PFSK-1 (cell line): ENCODE data around the gene ARHGEF11.

Source experiments
- FOXP2 ChIP-seq: optimal IDR thresholded peaks from 2 replicates; pipeline ENCODE3; 2011; ENCODE audit warnings: borderline replicate concordance, control low read depth, inconsistent platforms; ENCODE audit not compliant: insufficient read depth; ENCODE audit errors: extremely low read length, extremely low read depth
- POLR2AphosphoS5 ChIP-seq: IDR thresholded peaks from 2 replicates; pipeline ENCODE4 v1.6.1; 2012; ENCODE audit warnings: low read depth, mild to moderate bottlenecking, control low read depth, low read length, moderate library complexity
- SIN3A ChIP-seq: IDR thresholded peaks from 2 replicates; pipeline ENCODE4 v1.6.1; 2012; ENCODE audit warnings: mild to moderate bottlenecking, low read length, moderate library complexity, borderline replicate concordance; ENCODE audit not compliant: insufficient read depth
- TAF1 ChIP-seq: IDR thresholded peaks from 2 replicates; pipeline ENCODE4 v1.6.1; 2012; ENCODE audit warnings: low read length, control low read depth, borderline replicate concordance; ENCODE audit not compliant: insufficient read depth
- TF ChIP-seq, protein P1 (sequence below), 2 experiments: IDR thresholded peaks; 2 replicates each; pipeline versions ENCODE4 v1.6.1 to v1.8.0; 2011 to 2012; ENCODE audit warnings: low read depth in 2 of 2, low read length in 2 of 2, control low read depth in 1 of 2, inconsistent platforms in 1 of 2, mild to moderate bottlenecking in 1 of 2, moderate library complexity in 1 of 2; ENCODE audit not compliant: insufficient read depth in 1 of 2

Gene ARHGEF11

DNA sequence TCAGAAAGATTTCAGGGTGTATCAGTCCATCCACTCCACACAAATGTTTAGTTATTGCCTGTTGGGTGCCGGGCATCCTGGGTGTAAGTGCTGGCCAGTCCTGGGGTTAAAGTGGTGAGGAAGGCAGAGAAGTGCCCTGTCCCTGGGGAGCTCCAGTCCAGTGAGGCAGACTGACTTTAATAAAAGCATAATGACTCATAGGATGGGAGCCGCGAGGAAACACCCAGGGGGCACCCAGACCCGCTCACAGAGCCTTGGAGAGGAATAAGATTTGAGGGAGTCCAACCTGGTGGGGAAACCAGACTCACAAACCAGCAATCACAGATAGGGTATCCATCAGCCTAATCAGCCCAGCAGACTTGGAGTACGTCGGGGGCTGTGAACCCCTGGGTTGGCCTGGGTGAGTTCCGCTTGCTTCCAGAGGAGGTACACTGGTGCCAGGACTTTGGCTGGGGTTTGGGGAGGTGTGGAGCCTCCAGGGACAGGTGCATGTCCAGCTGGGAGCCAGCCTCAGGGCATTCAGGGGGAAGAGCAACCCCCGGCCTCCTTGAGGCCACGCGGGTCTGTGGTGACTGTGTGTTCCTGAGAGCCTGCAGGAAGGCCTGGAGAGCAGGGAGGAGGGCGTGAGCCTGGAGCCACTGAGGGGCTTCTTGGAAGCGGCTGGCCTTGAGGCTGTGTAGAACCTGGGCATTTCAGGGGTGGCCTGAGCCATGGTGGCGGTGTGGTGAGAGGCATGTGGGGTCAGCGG is 148.3 kb downstream of the ARHGEF11 start:
- TF ChIP-seq, protein P1, sequence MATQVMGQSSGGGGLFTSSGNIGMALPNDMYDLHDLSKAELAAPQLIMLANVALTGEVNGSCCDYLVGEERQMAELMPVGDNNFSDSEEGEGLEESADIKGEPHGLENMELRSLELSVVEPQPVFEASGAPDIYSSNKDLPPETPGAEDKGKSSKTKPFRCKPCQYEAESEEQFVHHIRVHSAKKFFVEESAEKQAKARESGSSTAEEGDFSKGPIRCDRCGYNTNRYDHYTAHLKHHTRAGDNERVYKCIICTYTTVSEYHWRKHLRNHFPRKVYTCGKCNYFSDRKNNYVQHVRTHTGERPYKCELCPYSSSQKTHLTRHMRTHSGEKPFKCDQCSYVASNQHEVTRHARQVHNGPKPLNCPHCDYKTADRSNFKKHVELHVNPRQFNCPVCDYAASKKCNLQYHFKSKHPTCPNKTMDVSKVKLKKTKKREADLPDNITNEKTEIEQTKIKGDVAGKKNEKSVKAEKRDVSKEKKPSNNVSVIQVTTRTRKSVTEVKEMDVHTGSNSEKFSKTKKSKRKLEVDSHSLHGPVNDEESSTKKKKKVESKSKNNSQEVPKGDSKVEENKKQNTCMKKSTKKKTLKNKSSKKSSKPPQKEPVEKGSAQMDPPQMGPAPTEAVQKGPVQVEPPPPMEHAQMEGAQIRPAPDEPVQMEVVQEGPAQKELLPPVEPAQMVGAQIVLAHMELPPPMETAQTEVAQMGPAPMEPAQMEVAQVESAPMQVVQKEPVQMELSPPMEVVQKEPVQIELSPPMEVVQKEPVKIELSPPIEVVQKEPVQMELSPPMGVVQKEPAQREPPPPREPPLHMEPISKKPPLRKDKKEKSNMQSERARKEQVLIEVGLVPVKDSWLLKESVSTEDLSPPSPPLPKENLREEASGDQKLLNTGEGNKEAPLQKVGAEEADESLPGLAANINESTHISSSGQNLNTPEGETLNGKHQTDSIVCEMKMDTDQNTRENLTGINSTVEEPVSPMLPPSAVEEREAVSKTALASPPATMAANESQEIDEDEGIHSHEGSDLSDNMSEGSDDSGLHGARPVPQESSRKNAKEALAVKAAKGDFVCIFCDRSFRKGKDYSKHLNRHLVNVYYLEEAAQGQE (IDR thresholded peaks at IDR 0.05; ENCODE audit: insufficient read depth in 1 of 2, low read depth in 2 of 2, low read length in 2 of 2), result no peak
- TF ChIP-seq POLR2AphosphoS5 (no peak), SIN3A (no peak), TAF1 (no peak), FOXP2 (no peak)

DNA sequence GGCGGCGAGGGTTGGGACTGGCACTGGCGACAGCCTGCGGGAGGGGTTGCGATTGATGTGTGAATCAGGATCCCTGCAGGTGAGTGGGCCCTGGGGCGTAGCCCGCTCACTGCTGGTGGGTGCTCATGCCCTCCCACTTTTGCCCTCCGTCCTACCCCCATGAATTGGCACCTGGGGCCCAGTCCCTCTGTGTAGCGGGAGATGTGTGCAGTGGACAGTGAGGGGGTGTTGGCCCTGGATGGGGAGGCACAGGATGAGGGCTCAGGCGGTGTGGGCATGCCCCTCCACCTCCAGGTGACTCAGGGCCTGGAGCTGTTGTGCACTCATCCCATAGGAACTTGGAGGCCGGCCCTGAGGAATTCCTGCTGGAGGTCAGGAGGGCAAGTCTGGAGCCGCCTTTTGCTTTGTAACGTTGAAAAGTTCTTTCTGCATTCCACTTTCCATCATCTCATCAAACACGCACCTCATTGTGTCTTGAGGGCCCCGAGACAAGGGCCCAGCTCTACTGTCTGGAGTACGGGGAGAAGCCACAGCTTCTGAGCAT is 149.0 kb downstream of the ARHGEF11 start:
- TF ChIP-seq FOXP2, result no peak
- TF ChIP-seq SIN3A, result no peak
- TF ChIP-seq TAF1, result no peak
- TF ChIP-seq POLR2AphosphoS5, result no peak
- TF ChIP-seq, protein P1 (IDR thresholded peaks at IDR 0.05; ENCODE audit: insufficient read depth in 1 of 2, low read depth in 2 of 2, low read length in 2 of 2), result no peak

DNA sequence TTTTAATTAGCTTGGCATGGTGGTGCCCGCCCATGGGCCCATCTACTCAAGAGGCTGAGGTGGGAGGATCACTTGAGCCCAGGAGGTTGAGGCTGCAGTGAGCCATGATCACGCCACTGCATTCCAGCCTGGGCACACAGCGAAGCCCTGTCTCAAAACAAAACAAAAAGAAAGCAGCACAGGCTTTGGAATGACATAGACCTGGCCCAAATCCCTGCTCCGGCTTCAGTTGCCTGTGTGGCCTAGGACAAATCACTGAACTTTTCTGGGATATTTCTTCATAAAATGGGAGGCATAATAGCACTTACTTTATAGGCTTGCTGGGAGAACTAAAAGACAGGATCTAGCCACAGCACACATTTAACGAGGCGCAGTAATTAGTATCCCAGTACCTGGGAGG is 149.6 kb downstream of the ARHGEF11 start:
- TF ChIP-seq FOXP2, result no peak

- TF ChIP-seq POLR2AphosphoS5, result no peak
- TF ChIP-seq TAF1, result no peak
- TF ChIP-seq, protein P1 (IDR thresholded peaks at IDR 0.05; ENCODE audit: insufficient read depth in 1 of 2, low read depth in 2 of 2, low read length in 2 of 2), result no peak
- TF ChIP-seq SIN3A, result no peak
- no peak for TF ChIP-seq FOXP2
Measured at GRCh38 chr1:156895455-156895812, 150.1 kb downstream of the ARHGEF11 start.

DNA sequence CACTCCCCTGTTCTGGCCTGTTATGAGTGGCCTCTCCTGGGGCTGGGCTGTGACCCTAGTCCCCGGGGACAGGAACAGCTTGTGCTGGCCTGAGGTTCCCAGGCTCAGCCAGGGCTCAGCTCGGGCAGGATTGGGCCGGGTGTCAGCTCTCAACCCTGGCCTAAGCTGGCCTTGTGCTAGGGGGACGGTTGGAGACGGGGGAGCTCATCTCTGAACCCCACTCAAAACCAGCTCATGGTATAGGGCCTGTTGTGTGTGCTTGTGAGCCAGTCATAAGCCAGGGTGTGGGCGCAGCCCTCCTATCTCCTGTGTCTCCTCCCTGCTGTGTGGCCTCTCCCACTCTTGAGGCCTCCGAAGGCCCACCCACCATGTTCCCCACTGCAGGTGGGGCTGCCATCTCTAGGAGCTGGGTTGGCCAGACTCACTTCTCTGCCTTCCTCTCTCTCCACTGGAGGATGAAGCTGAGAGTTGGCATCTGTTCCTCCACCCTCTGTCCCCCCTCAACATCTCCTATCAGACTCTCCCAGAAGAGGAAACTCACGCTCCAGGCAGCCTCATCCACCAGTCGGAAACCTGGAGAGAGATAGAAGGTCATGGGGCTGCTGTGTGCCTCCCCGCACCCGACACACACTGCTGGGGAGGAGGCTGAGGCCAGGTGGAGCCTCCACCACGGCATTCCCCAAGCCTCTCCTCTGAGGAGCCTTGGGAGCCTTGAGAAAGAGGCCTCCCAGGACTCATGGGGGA is 150.7 kb downstream of the ARHGEF11 start:
- TF ChIP-seq SIN3A (no peak), FOXP2 (no peak), TAF1 (no peak), POLR2AphosphoS5 (no peak)
- TF ChIP-seq, protein P1 (IDR thresholded peaks at IDR 0.05; ENCODE audit: insufficient read depth in 1 of 2, low read depth in 2 of 2, low read length in 2 of 2), result no peak
